HG03342 (cell line): ENCODE measurements around the gene PGLYRP2.
"Not testable (repeated sequence)": the region's sequence is repeated elsewhere in the genome, so short reads cannot be mapped to it uniquely, and the experiment has no call there.

Experiments used
- ATAC-seq: cut with Tn5 transposase; IDR thresholded peaks from one replicate; pipeline ENCODE4 v1.9.1; 2021; ENCODE audit warnings: mild to moderate bottlenecking, moderate library complexity; ENCODE audit not compliant: unreplicated experiment

PGLYRP2 gene

DNA sequence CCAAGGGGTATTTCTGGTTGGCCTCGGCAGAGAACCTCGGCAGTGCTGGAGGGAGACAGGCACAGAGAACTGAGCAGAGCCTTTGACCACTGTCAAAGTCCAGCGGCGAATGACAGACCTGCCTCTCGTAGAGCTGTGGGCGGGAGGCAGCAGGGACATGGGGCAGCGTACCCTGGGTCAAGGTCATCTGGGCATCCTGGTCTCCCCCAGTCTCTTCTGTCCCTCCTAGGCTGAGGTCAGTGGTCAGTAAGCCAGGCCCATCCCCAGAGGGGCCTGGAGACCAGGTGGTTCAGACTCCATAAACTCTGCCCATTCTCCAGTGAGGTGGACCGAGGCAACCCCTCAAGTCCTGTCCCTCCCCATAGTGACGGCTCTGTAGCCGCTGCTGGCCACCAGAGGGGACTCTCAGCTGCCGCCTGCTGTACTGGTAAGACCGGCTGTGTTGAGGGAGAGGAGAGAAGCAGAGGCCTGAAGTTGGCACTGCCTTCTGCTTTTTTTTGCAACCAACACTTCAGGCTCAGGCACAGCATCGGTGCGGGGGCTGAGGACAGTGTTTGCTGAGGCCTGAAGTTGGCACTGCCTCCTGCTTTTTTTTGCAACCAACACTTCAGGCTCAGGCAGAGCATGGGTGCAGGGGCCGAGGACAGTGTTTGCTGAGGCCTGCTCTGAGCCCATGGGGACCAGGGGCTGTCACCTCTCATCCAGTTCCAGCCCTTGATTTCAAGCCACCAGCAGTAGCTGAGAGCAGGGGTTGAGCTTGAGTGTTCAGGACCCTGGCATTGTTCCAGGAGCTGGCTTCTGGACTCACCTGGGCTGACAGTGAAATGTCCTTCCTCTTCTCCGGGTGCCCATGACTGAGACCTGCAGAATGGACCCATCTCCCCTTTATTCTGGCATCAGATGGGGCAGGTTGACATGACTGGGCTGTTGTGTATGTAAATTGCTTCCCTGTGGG, at the start of gene PGLYRP2:
PGLYRP2 (minus strand) TSS at position 111 of the 955 bp plus-strand sequence. CDS start 130 bp downstream, outside the sequence.
- no peak for ATAC-seq

GRCh38 chr19:15527705-15528104, 48.4 kb upstream of the PGLYRP2 start:
- no peak for ATAC-seq

- no peak for ATAC-seq
Observed at GRCh38 chr19:15526408-15526807, 47.1 kb upstream of the PGLYRP2 start.

DNA sequence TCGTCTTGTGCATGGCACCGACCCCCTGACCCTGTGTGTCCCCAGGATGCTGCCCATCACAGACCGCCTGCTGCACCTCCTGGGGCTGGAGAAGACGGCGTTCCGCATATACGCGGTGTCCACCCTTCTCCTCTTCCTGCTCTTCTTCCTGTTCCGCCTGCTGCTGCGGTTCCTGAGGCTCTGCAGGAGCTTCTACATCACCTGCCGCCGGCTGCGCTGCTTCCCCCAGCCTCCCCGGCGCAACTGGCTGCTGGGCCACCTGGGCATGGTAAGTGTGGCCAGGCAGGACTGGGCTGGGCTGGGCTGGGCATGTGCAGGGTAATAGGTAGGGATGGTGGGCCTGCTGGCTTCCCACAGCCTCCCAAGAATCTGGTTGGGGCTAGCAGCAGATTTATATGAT, 46.0 kb upstream of the PGLYRP2 start:
- ATAC-seq, result no peak

DNA sequence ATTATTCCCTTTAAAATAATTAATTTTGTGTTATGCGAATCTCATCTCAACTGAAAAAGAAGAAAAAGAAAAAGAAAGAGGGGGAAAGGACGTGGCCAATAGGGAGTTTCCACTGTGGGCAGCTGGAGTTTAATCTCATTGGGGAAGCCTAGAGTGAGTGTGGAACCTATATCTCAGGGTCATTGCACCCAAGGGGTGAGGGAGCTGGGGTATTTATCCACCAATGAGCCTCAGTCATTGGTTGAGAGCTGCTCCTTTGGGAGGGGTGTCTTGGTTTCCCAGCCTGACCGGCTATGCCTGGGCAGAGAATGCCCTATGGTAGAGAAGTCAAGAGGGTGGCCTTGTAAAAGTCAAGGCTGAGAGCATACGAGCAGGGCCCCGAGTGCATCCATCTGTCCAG, 45.5 kb upstream of the PGLYRP2 start:
- no peak for ATAC-seq

DNA sequence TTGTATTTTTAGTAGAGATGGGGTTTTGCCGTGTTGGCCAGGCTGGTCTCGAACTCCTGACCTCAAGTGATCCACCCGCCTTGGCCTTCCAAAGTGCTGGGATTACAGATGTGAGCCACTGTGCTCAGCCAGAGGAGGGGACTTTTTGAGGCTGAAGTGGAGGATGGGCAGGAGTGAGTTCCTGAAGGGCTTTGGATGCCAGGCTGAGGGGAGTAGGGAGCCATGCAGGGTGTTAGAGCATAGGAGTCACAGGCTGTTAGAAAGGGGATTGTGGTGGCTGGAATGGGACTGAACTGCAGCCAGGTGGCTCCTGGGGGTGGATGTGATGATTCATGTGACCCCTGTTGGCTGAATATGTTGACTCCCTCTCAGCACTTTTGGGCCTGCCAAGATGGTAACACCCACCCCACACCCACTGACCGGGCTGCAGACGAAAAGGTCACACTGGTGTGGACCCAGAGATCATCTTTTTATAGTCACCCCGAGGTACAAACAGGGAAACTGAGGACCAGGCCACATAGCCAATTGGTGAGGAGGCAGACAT, 40.2 kb upstream of the PGLYRP2 start:
- no peak for ATAC-seq

DNA sequence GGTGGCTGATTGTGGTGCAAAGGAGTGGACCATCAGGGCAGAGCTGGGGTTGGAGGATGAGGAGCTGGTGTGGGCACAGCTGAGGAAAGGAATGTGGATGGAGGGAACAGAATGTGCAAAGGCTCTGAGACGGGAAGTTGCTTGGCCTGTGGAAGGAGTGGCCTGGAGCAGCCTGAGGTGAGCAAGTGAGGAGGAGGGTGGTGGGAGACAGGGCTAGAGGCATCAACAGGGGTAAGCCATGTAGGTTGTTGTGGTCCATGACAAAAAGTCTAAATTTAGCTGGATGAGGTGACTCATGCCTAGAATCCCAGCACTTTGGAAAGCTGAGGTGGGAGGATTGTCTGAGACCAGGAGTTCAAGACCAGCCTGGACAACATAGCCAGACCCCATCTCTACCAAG, 38.5 kb upstream of the PGLYRP2 start:
- no peak for ATAC-seq

- no peak for ATAC-seq
Observed at GRCh38 chr19:15516363-15516762, 37.1 kb upstream of the PGLYRP2 start.

GRCh38 chr19:15515227-15515625, 35.9 kb upstream of the PGLYRP2 start:
- ATAC-seq, result not testable (repeated sequence)

DNA sequence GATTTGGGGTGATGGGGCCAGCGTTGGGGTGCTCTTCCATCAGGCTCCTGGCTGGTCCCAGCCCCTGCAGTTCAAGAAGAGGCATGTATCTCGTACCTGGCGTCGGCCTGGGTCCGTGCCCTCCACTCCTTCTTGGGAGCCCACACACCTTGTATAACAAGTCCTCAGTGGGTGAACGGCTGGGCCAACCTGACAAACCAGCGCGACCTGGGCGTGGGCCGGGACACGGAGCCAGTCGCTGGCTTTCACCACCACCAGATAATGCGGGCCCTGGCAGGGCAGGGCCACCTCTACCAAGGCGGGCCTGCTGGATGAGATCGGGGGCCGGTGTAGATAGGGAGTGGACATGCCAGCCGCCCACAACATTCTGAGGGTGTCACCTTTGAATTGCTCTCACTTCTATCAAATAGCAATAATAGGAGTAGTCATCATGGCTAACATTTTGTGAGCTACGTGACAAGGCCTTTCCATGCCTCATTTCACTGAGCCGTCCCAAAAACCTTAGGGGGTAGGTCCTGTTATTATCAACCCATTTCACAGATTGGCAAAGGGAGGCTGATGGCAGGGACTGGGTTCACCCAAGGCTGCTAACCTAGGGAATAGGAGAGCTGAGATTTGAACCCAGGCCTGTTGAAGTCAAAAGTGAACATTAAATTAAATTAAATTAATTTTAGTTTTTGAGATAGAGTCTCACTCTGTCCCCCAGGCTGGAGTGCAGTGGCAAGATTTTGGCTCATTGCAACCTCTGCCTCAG, 32.5 kb upstream of the PGLYRP2 start:
- ATAC-seq, result no peak

- no peak for ATAC-seq
Observed at GRCh38 chr19:15508035-15508710, 28.9 kb upstream of the PGLYRP2 start, which contains the start of gene CYP4F22. CYP4F22 (plus strand) TSS chr19:15508525; CDS start chr19:15525337, 16,812 bp downstream.

DNA sequence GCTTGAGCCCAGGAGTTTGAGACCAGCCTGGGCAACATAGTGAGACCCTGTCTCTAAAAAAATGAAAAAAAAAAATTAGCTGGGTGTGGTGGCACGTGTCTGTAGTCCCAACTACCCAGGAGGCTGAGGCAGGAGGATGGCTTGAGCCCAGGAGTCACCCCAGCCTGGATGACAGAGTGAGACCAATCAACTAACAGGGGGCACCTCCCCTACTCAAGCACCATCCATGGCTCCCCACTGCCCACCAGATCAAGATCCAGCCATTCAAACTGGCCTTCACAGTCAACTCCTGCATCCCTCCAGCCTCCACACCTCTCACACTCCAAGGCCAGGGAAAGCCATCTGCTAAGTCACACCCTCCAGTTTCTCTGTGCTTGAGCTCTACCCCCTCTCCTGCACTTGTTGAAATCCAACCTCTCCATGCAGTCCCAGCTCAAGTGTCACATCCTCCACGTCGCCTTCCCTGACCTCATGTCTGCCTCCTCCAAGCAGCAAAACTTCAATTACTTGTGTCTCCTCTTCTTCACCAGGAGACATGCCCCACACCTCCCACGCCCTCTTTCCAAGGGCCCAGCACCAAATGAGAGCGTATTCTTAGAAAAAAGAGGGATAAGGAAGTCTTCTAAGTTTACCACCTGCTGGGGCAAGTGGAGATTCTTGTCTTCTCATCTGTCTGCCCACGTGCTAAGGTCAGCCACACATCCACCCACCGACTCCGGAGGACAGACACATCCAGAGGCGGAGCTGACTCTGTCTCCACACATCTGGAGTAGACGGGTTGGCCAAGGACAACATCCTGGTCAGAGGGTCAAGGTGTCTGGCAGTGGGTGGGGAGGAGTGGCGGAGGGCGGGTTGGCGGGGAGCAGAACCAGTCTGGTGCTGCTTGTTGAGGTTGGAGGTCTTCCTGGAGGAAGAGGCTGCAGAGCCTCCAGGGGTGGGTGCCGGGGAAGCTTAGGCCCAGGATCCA, 28.1 kb upstream of the PGLYRP2 start:
- no peak for ATAC-seq

DNA sequence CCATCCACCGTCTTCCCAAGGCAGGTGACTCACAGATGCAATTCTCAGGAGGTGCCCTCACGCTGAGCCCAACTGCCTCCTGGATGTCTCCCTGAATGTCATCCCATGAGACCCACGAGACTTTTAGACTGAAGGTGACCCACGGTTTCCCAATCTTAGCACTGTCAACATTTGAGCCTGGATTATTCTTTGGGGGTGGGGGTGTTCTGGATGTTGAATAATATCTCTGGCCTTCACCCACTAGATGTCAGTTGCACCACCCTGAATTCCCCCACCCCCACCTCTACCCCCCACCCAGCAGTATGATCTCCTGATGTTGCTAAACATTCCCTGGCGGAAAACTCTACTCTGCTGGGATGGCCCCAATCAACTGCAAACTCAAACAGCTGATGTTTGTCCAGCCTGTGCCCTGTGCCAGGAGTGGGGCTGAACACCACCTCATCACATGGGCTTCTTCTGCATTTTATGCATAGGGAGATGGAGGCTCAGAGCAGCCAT, 26.8 kb upstream of the PGLYRP2 start:
- no peak for ATAC-seq

DNA sequence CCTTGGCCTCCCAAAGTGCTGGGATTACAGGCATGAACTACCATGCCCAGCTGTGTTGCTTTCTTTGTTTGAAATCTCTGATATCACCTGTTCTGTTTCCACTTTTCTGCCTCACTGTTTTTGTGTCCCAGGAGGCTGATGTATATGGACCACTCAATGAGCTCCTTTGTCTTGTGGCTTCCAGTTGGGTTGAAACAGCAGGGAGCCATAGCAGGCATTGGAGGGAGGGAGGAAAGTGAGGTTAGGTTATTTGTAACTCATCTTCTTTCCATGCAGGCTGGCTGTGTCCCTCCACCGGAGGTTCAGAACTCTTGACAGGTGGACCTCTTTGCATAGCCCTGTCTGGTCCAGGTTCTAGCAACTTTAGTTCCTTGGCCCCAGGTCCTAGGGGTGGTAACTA, 23.0 kb upstream of the PGLYRP2 start:
- ATAC-seq, result no peak

DNA sequence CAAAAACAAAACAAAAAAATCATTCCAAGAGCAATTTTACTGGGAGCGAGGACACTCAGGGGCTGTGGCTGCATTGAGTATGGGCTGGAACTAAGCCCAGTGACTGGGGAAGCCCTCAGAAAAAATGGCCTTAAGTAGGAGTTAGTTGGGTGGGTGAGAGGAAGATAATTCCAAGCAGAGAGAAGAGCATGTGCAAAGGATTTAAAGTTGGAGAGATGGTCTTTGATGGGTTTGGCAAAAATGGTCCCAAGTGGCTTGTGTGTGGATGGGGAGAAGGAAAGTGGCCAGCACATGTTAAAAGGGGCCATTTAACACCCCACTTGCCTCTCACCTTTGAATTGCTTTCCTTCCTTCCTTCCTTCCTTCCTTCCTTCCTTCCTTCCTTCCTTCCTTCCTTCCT, 22.3 kb upstream of the PGLYRP2 start:
- no peak for ATAC-seq

GRCh38 chr19:15498910-15499309, 19.6 kb upstream of the PGLYRP2 start:
- ATAC-seq, result no peak

GRCh38 chr19:15498156-15498858, 19.0 kb upstream of the PGLYRP2 start:
- ATAC-seq, result no peak

- no peak for ATAC-seq
Observed at GRCh38 chr19:15495151-15495550, 15.8 kb upstream of the PGLYRP2 start.
